H1 (cell line): Measurements from ENCODE around the gene IGLON5. TPM values are rescaled to one million over a fixed set of nuclear protein-coding genes. Genes with fewer than 3 reads are reported as not detected.
A peak's percentile ranks its signal among the peaks of the same experiment; 100 is the strongest.

Experiments
- CTCF ChIA-PET: fragments of 300-600 bp; sonication (Branson Sonifier 250); formaldehyde crosslinking; loops from one replicate; lab custom pipeline; 2021; ENCODE audit not compliant: partially characterized antibody; lab: Charles Lee
- POLR2A ChIA-PET: fragments of 300-600 bp; sonication (Branson Sonifier 250); formaldehyde crosslinking; loops from one replicate; lab custom pipeline; 2021; ENCODE audit warnings: inconsistent platforms; ENCODE audit not compliant: partially characterized antibody; lab: Charles Lee
- DNase-seq, 2 experiments: peaks; one replicate each; pipeline versions ENCODE4 v3.0.0 to v3.0.0-alpha.2; 2010 to 2022; ENCODE audit warnings: low spot score in 2 of 2, low read depth in 1 of 2, mixed read lengths in 1 of 2
- FAIRE-seq: peaks from 2 replicates; lab custom pipeline; 2011; peaks lifted over from hg19 to GRCh38; lab: Jason Lieb, UNC
- H2AFZ ChIP-seq: 2 replicates; pipeline ENCODE4 v1.8.1; 2012; ENCODE audit warnings: low read length, inconsistent platforms
- H2AK5ac ChIP-seq: 2 replicates; pipeline ENCODE4 v1.6.1; 2013; ENCODE audit warnings: low read depth, low read length
- H2BK120ac ChIP-seq: replicated peaks from 2 replicates; pipeline ENCODE3; 2013; ENCODE audit warnings: low read depth, low read length, inconsistent platforms
- H2BK12ac ChIP-seq: 2 replicates; pipeline ENCODE4 v1.6.1; 2013; ENCODE audit warnings: low read depth, low read length
- H2BK15ac ChIP-seq: 2 replicates; pipeline ENCODE4 v1.6.1; 2013; ENCODE audit warnings: low read length
- H2BK20ac ChIP-seq: 2 replicates; pipeline ENCODE4 v1.6.1; 2013; ENCODE audit warnings: low read length
- H2BK5ac ChIP-seq: 2 replicates; pipeline ENCODE4 v1.6.1; 2013; ENCODE audit warnings: low read depth, low read length
- H3K14ac ChIP-seq: 2 replicates; pipeline ENCODE4 v1.6.1; 2013; ENCODE audit warnings: inconsistent platforms; ENCODE audit not compliant: insufficient read length
- H3K18ac ChIP-seq: 2 replicates; pipeline ENCODE4 v1.6.1; 2013; ENCODE audit warnings: low read length; ENCODE audit errors: extremely low read depth
- H3K23ac ChIP-seq: 2 replicates; pipeline ENCODE4 v1.6.1; 2013; ENCODE audit warnings: inconsistent platforms; ENCODE audit not compliant: insufficient read length
- H3K23me2 ChIP-seq: 2 replicates; pipeline ENCODE4 v1.6.1; 2013; ENCODE audit warnings: low read depth, low read length
- H3K27ac ChIP-seq: 2 replicates; pipeline ENCODE4 v1.6.1; 2011; ENCODE audit warnings: low read depth, low read length, inconsistent platforms
- H3K27me3 ChIP-seq, 4 experiments: replicated peaks in 1 of 4; 1 replicate in 1 of 4; 2 replicates in 3 of 4; pipeline versions ENCODE4 v1.6.1 to v1.8.1; 2011 to 2013; ENCODE audit warnings: low read length in 3 of 4, mild to moderate bottlenecking in 3 of 4, inconsistent platforms in 2 of 4, mixed read lengths in 2 of 4, moderate library complexity in 1 of 4; ENCODE audit not compliant: control insufficient read depth in 3 of 4, insufficient read depth in 3 of 4; ENCODE audit errors: extremely low read depth in 1 of 4
- H3K36me3 ChIP-seq, 4 experiments: 2 replicates each; pipeline versions ENCODE4 v1.6.1 to v1.8.1; 2011 to 2013; ENCODE audit warnings: mild to moderate bottlenecking in 4 of 4, low read length in 3 of 4, moderate library complexity in 2 of 4, control low read depth in 1 of 4, inconsistent platforms in 1 of 4; ENCODE audit not compliant: insufficient read depth in 4 of 4, control insufficient read depth in 2 of 4
- H3K4ac ChIP-seq: replicated peaks from 2 replicates; pipeline ENCODE3; 2013; ENCODE audit warnings: low read length, low read depth, mixed read lengths, inconsistent platforms; ENCODE audit not compliant: insufficient read length
- H3K4me1 ChIP-seq, 4 experiments: replicated peaks in 1 of 4; 1 replicate in 1 of 4; 2 replicates in 3 of 4; pipeline versions ENCODE4 v1.6.1 to v1.8.1; 2011 to 2013; ENCODE audit warnings: low read length in 3 of 4, inconsistent platforms in 2 of 4, mixed read lengths in 1 of 4; ENCODE audit not compliant: insufficient read depth in 4 of 4, control insufficient read depth in 3 of 4
- H3K4me2 ChIP-seq, 2 experiments: 2 replicates each; pipeline versions ENCODE4 v1.6.1 to v1.8.1; 2011 to 2013; ENCODE audit warnings: low read depth in 2 of 2, low read length in 2 of 2, control low read depth in 1 of 2, inconsistent platforms in 1 of 2, mild to moderate bottlenecking in 1 of 2; ENCODE audit not compliant: insufficient read depth in 1 of 2
- H3K4me3 ChIP-seq, 4 experiments: fragments of 200-600, 300-600 bp in 1 of 4; sonication (generic), shearing (Covaris generic), sonication (Bioruptor Twin) in 1 of 4; 2 replicates each; pipeline versions ENCODE4 v1.5.1 to v1.8.1; 2011 to 2016; ENCODE audit warnings: low read length in 4 of 4, low read depth in 3 of 4, control low read depth in 2 of 4, inconsistent platforms in 2 of 4, mild to moderate bottlenecking in 2 of 4, mixed read lengths in 1 of 4, moderate library complexity in 1 of 4; ENCODE audit not compliant: insufficient read depth in 2 of 4; ENCODE audit errors: extremely low read depth in 1 of 4
- H3K56ac ChIP-seq: replicated peaks from 2 replicates; pipeline ENCODE3; 2013; ENCODE audit warnings: low read depth, mild to moderate bottlenecking, mixed read lengths, low read length, inconsistent platforms; ENCODE audit not compliant: insufficient read length
- H3K79me1 ChIP-seq: 2 replicates; pipeline ENCODE4 v1.6.1; 2013; ENCODE audit warnings: low read depth, low read length, control low read depth
- H3K79me2 ChIP-seq, 2 experiments: 2 replicates each; pipeline versions ENCODE4 v1.6.1 to v1.8.1; 2012 to 2013; ENCODE audit warnings: low read length in 2 of 2, mild to moderate bottlenecking in 2 of 2, inconsistent platforms in 1 of 2; ENCODE audit not compliant: insufficient read depth in 2 of 2, control insufficient read depth in 1 of 2
- H3K9ac ChIP-seq, 4 experiments: replicated peaks in 1 of 4; 1 replicate in 1 of 4; 2 replicates in 3 of 4; pipeline versions ENCODE4 v1.6.1 to v1.8.1; 2011 to 2013; ENCODE audit warnings: low read depth in 3 of 4, low read length in 3 of 4, control low read depth in 2 of 4, mild to moderate bottlenecking in 2 of 4, moderate library complexity in 2 of 4, inconsistent platforms in 1 of 4; ENCODE audit errors: extremely low read depth in 1 of 4
- H3K9me3 ChIP-seq, 2 experiments: 2 replicates each; pipeline versions ENCODE4 v1.6.1 to v1.8.1; 2012 to 2013; ENCODE audit warnings: mild to moderate bottlenecking in 2 of 2, moderate library complexity in 2 of 2, control low read depth in 1 of 2, inconsistent platforms in 1 of 2, low read depth in 1 of 2, low read length in 1 of 2, mixed read lengths in 1 of 2; ENCODE audit not compliant: insufficient read depth in 2 of 2
- H4K20me1 ChIP-seq, 2 experiments: replicated peaks in 1 of 2; 2 replicates each; pipeline versions ENCODE3 to v1.8.1; 2011 to 2013; ENCODE audit warnings: inconsistent platforms in 2 of 2, low read length in 2 of 2, mild to moderate bottlenecking in 1 of 2; ENCODE audit not compliant: insufficient read depth in 2 of 2, control insufficient read depth in 1 of 2
- H4K5ac ChIP-seq: 2 replicates; pipeline ENCODE4 v1.6.1; 2013; ENCODE audit warnings: low read length, low read depth, mixed read lengths, inconsistent platforms; ENCODE audit not compliant: insufficient read length
- H4K8ac ChIP-seq: 2 replicates; pipeline ENCODE4 v1.8.0; 2013; ENCODE audit warnings: mild to moderate bottlenecking, moderate library complexity, low read length, inconsistent platforms; ENCODE audit not compliant: insufficient read depth; ENCODE audit errors: extremely low read depth
- H4K91ac ChIP-seq: replicated peaks from 2 replicates; pipeline ENCODE3; 2013; ENCODE audit warnings: low read length, mixed read lengths, inconsistent platforms; ENCODE audit not compliant: insufficient read length
- BCL11A ChIP-seq, 2 experiments: IDR thresholded peaks; one replicate each; pipeline ENCODE4 v1.6.1; 2011; ENCODE audit warnings: low read depth in 2 of 2, low read length in 2 of 2, mild to moderate bottlenecking in 2 of 2
- GABPA ChIP-seq: IDR thresholded peaks from 2 replicates; pipeline ENCODE4 v1.6.1; 2011; ENCODE audit warnings: mild to moderate bottlenecking, low read length, moderate library complexity, borderline replicate concordance; ENCODE audit not compliant: insufficient read depth
- HDAC2 ChIP-seq, 2 experiments: fragments of 300-600 bp in 1 of 2; sonication (generic) in 1 of 2; IDR thresholded peaks; 2 replicates each; pipeline ENCODE4 v1.6.1; 2011 to 2012; ENCODE audit warnings: low read depth in 2 of 2, low read length in 2 of 2, mild to moderate bottlenecking in 2 of 2, moderate library complexity in 2 of 2, borderline replicate concordance in 1 of 2, inconsistent platforms in 1 of 2
- RXRA ChIP-seq: IDR thresholded peaks from 2 replicates; pipeline ENCODE4 v1.6.1; 2011; ENCODE audit warnings: low read depth, mild to moderate bottlenecking, low read length, moderate library complexity; ENCODE audit not compliant: insufficient read depth
- WGBS, 2 experiments: shearing (Covaris generic) in 1 of 2; methylation state at CpG; one replicate each; pipeline versions ENCODE4 v1.1.6 to v1.1.7; 2013 to 2015; ENCODE audit warnings: low lambda C conversion rate in 2 of 2, mixed read lengths in 2 of 2, inconsistent platforms in 1 of 2, low coverage in 1 of 2, missing lambda C conversion rate in 1 of 2; ENCODE audit not compliant: insufficient replicate concordance in 2 of 2, insufficient coverage in 1 of 2, insufficient read length in 1 of 2; ENCODE audit errors: extremely low coverage in 1 of 2, missing lambda C conversion rate in 1 of 2; 5-methylcytosine and 5-hydroxymethylcytosine counted together
- polyA plus RNA-seq, 7 experiments: library from polyadenylated mRNA; depleted of rRNA in 3 of 7; stranded (reverse) in 5 of 7; unstranded in 2 of 7; fragments of >200 nt in 5 of 7; fragments of 200-250 nt in 2 of 7; gene quantifications; 1 replicate in 5 of 7; 2 replicates in 1 of 7; 4 replicates in 1 of 7; pipeline versions ENCODE4 v1.2.1 to v1.2.3, GENCODE V29; 2011 to 2013; ENCODE audit warnings: missing spikeins in 2 of 7, mixed read lengths in 2 of 7
- total RNA-seq: library from RNA; stranded (reverse); fragmentation: NEBNext Ultra II Directional; extraction: Animal tissue kit (Norgen Biotek cat#: 25700); gene quantifications from 2 replicates; pipeline ENCODE4 v1.2.1, GENCODE V29; 2021
- TF ChIP-seq, protein P1 (sequence below): IDR thresholded peaks from 2 replicates; pipeline ENCODE4 v1.6.1; 2011; ENCODE audit warnings: low read length, improper control_type of control experiment

IGLON5 gene
- total and polyA plus RNA-seq, 2 of the 8 experiments (the other 6 are each of a cell fraction or from before 2014, with no cell fraction given), result 31.8 to 34.6 TPM

DNA sequence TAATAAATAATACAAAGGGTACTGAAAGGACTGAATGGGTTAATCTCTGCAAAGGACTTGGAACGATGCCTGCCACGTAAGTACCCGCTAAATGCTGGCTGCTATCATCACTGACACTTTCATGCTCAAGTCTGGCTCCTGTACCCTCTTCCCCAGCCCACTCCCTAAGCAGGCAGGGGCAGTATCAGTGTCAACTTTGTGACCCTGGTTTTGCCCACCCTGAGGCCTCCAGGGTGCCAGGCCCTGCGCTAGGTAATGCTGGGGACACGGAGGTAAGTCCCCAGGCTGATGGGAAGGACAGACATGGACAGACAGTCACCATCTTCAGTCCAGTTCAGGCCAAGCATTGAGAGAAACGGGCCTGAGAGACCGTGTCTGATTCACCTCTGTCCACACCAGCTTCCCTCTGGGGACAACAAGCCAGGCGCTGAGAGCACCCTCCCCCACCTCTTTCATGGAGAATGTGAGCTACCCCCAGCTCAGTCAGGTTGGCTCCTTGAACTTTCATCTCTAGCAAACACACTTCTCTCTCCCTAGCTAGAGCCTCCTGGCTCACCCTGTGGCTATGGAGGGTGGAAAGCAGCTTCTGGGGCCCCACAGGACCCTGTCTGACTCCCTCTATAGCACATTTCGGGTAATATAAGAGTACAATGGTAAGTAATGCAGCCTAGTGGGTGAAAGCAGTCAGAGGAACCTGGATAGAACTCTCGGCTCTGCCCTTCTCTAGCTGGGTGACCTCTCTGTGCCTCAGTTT is 53.9 kb downstream of the IGLON5 start:
- POLR2A ChIA-PET, result interaction anchor here (0.7 to 2.9 kb wide), 7 partner anchors 16 to 207 kb away, joined by 3 to 13 read pairs (median 4); partner anchors contain the start of gene VSIG10L
- H3K23ac ChIP-seq, result no peak overlapping the region
- H2AFZ ChIP-seq, result peak overlapping the region; percentile 89; the same call in 1 of the 2 replicates
- H2BK12ac ChIP-seq, result peak overlapping the region; percentile 18; the same call in 1 of the 2 replicates
- peak overlapping the region; percentile 65 to 97 (median 80) for H3K4me3 ChIP-seq
- CTCF ChIA-PET, result interaction anchor here (0.6 to 3.5 kb wide), 10 partner anchors 14 to 56 kb away, joined by 3 to 14 read pairs (median 4); partner anchors contain the start of gene VSIG10L
- H4K91ac ChIP-seq, result peak overlapping the region; percentile 82
- H3K27me3 ChIP-seq, result no peaks in the 10 kb centered on the region
- H3K56ac ChIP-seq, result no peak overlapping the region
- no peaks in the 10 kb centered on the region for H4K20me1 ChIP-seq
- WGBS, 2 experiments, result 61% methylated on average over 10 of the region's 10 CpGs; no CpG with 5 or more reads in 1 of the 2 experiments
- H3K23me2 ChIP-seq, result peaks cover 18% of the 10 kb centered on the region
- DNase-seq (no peak), FAIRE-seq (no peak)
- no peaks in the 10 kb centered on the region for H3K9me3 ChIP-seq
- peak overlapping the region; percentile 57 for H3K4ac ChIP-seq
- H3K36me3 ChIP-seq, result no peaks in the 10 kb centered on the region
- no peak overlapping the region for H2BK120ac ChIP-seq
- no peak overlapping the region for H2BK20ac ChIP-seq
- H2BK15ac ChIP-seq, result no peak overlapping the region
- H3K18ac ChIP-seq, result no peak overlapping the region
- H3K4me1 ChIP-seq, result peaks cover 2 to 18% (median 11%) of the 10 kb centered on the region in 4 experiments
- H4K5ac ChIP-seq, result no peak overlapping the region
- no peaks in the 10 kb centered on the region for H3K79me1 ChIP-seq
- no peak overlapping the region for H2AK5ac ChIP-seq
- no peak overlapping the region for H4K8ac ChIP-seq
- H3K9ac ChIP-seq, result peak overlapping the region; percentile 0 to 68 (median 50); a peak in 6 of 7 replicates
- H3K4me2 ChIP-seq, result peak overlapping the region; percentile 87 to 97
- H3K14ac ChIP-seq, result no peak overlapping the region
- no peak overlapping the region for H3K27ac ChIP-seq
- H3K79me2 ChIP-seq, result no peaks in the 10 kb centered on the region
- no peak overlapping the region; the same call in 1 of the 2 replicates for H2BK5ac ChIP-seq
- no peak for TF ChIP-seq RXRA
- TF ChIP-seq, protein P1, sequence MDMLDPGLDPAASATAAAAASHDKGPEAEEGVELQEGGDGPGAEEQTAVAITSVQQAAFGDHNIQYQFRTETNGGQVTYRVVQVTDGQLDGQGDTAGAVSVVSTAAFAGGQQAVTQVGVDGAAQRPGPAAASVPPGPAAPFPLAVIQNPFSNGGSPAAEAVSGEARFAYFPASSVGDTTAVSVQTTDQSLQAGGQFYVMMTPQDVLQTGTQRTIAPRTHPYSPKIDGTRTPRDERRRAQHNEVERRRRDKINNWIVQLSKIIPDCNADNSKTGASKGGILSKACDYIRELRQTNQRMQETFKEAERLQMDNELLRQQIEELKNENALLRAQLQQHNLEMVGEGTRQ, result no peak
- no peak for TF ChIP-seq GABPA
- TF ChIP-seq BCL11A (IDR thresholded peaks at IDR 0.05; ENCODE audit: low read depth in 2 of 2, low read length in 2 of 2), result no peak
- no peak for TF ChIP-seq HDAC2 (IDR thresholded peaks at IDR 0.05; ENCODE audit: borderline replicate concordance in 1 of 2, low read depth in 2 of 2, low read length in 2 of 2)
